ENCODE results near the gene NEK1. TPM values are rescaled to one million over a fixed set of nuclear protein-coding genes. Genes with fewer than 3 reads are reported as not detected.

The NEK1 gene
- total and polyA plus RNA-seq, 2 of the 8 experiments (the other 6 are each of a cell fraction or from before 2014, with no cell fraction given): 3.9 to 11.7 TPM

DNA sequence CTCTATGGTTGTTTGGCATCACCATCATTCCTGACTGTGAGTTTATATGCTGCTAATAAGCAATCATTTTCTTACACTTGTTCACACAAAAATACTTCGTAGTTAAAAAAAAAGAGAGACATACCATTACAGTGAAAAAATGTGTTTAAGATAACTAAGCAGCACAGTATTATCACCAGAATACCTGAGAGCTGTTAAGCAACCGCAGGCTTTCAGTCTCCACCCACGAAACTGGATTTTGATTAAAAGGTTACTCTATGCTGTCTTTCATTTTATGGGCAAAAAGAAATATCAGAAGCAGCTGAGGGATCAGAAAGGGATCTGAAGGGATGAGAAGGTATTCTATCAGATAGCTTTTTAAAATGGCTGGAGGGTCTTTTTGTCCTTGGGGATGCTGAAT lies 148.3 kb downstream of the NEK1 start (continued):
- TF ChIP-seq BRCA1 (IDR thresholded peaks at IDR 0.05; ENCODE audit: low read depth, low read length): no peak
- TF ChIP-seq SUZ12 (IDR thresholded peaks at IDR 0.05; ENCODE audit: low read length): no peak
- TF ChIP-seq TBP (IDR thresholded peaks at IDR 0.05; ENCODE audit: low read depth, low read length): no peak
